Neural cell (in vitro differentiated cells): ENCODE results near the gene DZIP1. TPM values are rescaled to one million over a fixed set of nuclear protein-coding genes. Genes with fewer than 3 reads are reported as not detected.

Experiments used
- H2AFZ ChIP-seq: fragments of 200-600, 300-800 bp; sonication (generic), shearing (Covaris generic); 2 replicates; pipeline ENCODE4 v1.6.0; 2014; ENCODE audit warnings: low read depth, mild to moderate bottlenecking, antibody characterized with exemption, low read length, moderate library complexity
- H3F3A ChIP-seq: fragments of 200-600 bp; shearing (Covaris generic); 2 replicates; pipeline ENCODE4 v1.6.1; 2016; ENCODE audit warnings: mild to moderate bottlenecking, moderate library complexity, mixed read lengths, antibody characterized with exemption, low read length; ENCODE audit not compliant: insufficient read depth, poor library complexity, severe bottlenecking
- H3K27ac ChIP-seq: fragments of 200-600, 300-800 bp; sonication (generic), shearing (Covaris generic); 2 replicates; pipeline ENCODE4 v1.5.1; 2014; ENCODE audit warnings: mild to moderate bottlenecking, low read length, moderate library complexity
- H3K27me3 ChIP-seq: fragments of 300-800, 200-600 bp; sonication (generic), shearing (Covaris generic); 2 replicates; pipeline ENCODE4 v1.6.0; 2014; ENCODE audit warnings: mild to moderate bottlenecking, low read depth, low read length, moderate library complexity; ENCODE audit not compliant: insufficient read depth
- H3K36me3 ChIP-seq: fragments of 300-800, 200-600 bp; sonication (generic), shearing (Covaris generic); 2 replicates; pipeline ENCODE4 v1.5.1; 2014; ENCODE audit warnings: mild to moderate bottlenecking, antibody characterized with exemption, low read length, moderate library complexity; ENCODE audit not compliant: insufficient read depth
- H3K4me2 ChIP-seq: fragments of 300-800, 200-600 bp; sonication (generic), shearing (Covaris generic); 2 replicates; pipeline ENCODE4 v1.6.0; 2014; ENCODE audit warnings: mild to moderate bottlenecking, low read length
- H3K4me3 ChIP-seq: fragments of 300-800, 200-600 bp; sonication (generic), shearing (Covaris generic); 2 replicates; pipeline ENCODE4 v1.5.1; 2014; ENCODE audit warnings: mild to moderate bottlenecking, low read length, moderate library complexity
- H3K79me2 ChIP-seq: fragments of 200-600 bp; shearing (Covaris generic); replicated peaks from 2 replicates; pipeline ENCODE4 v1.6.0; 2014; ENCODE audit warnings: mild to moderate bottlenecking, low read length, moderate library complexity; ENCODE audit not compliant: insufficient read depth
- H3K9ac ChIP-seq: fragments of 300-800, 200-600 bp; sonication (generic), shearing (Covaris generic); 2 replicates; pipeline ENCODE4 v1.6.1; 2016; ENCODE audit warnings: mild to moderate bottlenecking, low read length, mixed read lengths
- H3K9me2 ChIP-seq: fragments of 200-600 bp; shearing (Covaris generic); 2 replicates; pipeline ENCODE4 v1.6.1; 2016; ENCODE audit warnings: mild to moderate bottlenecking, low read length, mixed read lengths; ENCODE audit not compliant: insufficient read depth
- H3K9me3 ChIP-seq: fragments of 200-600, 300-800 bp; sonication (generic), shearing (Covaris generic); 2 replicates; pipeline ENCODE4 v1.6.1; 2016; ENCODE audit warnings: mild to moderate bottlenecking, mixed run types, low read length, moderate library complexity, mixed read lengths
- H4K20me1 ChIP-seq: fragments of 200-600 bp; shearing (Covaris generic); 2 replicates; pipeline ENCODE4 v1.6.1; 2016; ENCODE audit warnings: mild to moderate bottlenecking, mixed run types; ENCODE audit not compliant: insufficient read depth
- CTCF ChIP-seq: fragments of 450-650 bp; IDR thresholded peaks from 2 replicates; pipeline ENCODE4 v1.5.1; 2014; ENCODE audit warnings: antibody characterized with exemption, mild to moderate bottlenecking, moderate library complexity; ENCODE audit not compliant: poor library complexity, severe bottlenecking
- EP300 ChIP-seq: fragments of 450-650 bp; conservative IDR thresholded peaks from 2 replicates; pipeline ENCODE4 v1.6.1; 2014; ENCODE audit warnings: antibody characterized with exemption, mild to moderate bottlenecking, moderate library complexity; ENCODE audit not compliant: poor library complexity, severe bottlenecking
- EZH2 ChIP-seq: fragments of 200-600, 300-800 bp; shearing (Covaris generic), sonication (generic); IDR thresholded peaks from 2 replicates; pipeline ENCODE4 v1.6.1; 2014; ENCODE audit warnings: antibody characterized with exemption, low read length, borderline replicate concordance, mild to moderate bottlenecking; ENCODE audit not compliant: insufficient read depth, poor library complexity, severe bottlenecking
- MXI1 ChIP-seq: fragments of 450-650 bp; conservative IDR thresholded peaks from 2 replicates; pipeline ENCODE4 v1.6.1; 2014; ENCODE audit warnings: antibody characterized with exemption, mild to moderate bottlenecking; ENCODE audit not compliant: poor library complexity, severe bottlenecking
- POLR2AphosphoS5 ChIP-seq: IDR thresholded peaks from 2 replicates; pipeline ENCODE4 v1.6.1; 2012
- RAD21 ChIP-seq: fragments of 450-650 bp; conservative IDR thresholded peaks from 2 replicates; pipeline ENCODE4 v1.6.1; 2014; ENCODE audit warnings: antibody characterized with exemption, mild to moderate bottlenecking, moderate library complexity
- REST ChIP-seq: IDR thresholded peaks from 2 replicates; pipeline ENCODE4 v1.6.1; 2012; ENCODE audit warnings: borderline replicate concordance
- SMC3 ChIP-seq: fragments of 450-650 bp; conservative IDR thresholded peaks from 2 replicates; pipeline ENCODE4 v1.6.1; 2014; ENCODE audit warnings: antibody characterized with exemption, mild to moderate bottlenecking, moderate library complexity; ENCODE audit not compliant: poor library complexity
- TAF1 ChIP-seq: IDR thresholded peaks from 2 replicates; pipeline ENCODE4 v1.6.1; 2012; ENCODE audit warnings: low read depth
- polyA plus RNA-seq: library from polyadenylated mRNA; depleted of rRNA; stranded (reverse); fragments of >200 nt; gene quantifications from 2 replicates; pipeline ENCODE4 v1.2.3, GENCODE V29; 2014

DZIP1 gene
- polyA plus RNA-seq, 1 donor from 2014 or later: 35.3 TPM

- H3K9me2 ChIP-seq: no peaks in the 10 kb centered on the region
- no peaks in the 10 kb centered on the region for H3F3A ChIP-seq
- H2AFZ ChIP-seq: no peak overlapping the region
- TF ChIP-seq CTCF (no peak), MXI1 (no peak), REST (no peak), SMC3 (no peak), EZH2 (no peak), TAF1 (no peak), POLR2AphosphoS5 (no peak), EP300 (no peak), RAD21 (no peak)
- H4K20me1 ChIP-seq: no peaks in the 10 kb centered on the region
- H3K36me3 ChIP-seq: no peaks in the 10 kb centered on the region
- no peak overlapping the region for H3K4me2 ChIP-seq
- H3K27ac ChIP-seq: no peak overlapping the region
- no peak overlapping the region for H3K9ac ChIP-seq
- no peaks in the 10 kb centered on the region for H3K9me3 ChIP-seq
- H3K79me2 ChIP-seq: no peaks in the 10 kb centered on the region
- no peaks in the 10 kb centered on the region for H3K27me3 ChIP-seq
- no peak overlapping the region for H3K4me3 ChIP-seq
Measured at GRCh38 chr13:95678967-95679366, 34.5 kb upstream of the DZIP1 start.

GRCh38 chr13:95677564-95678266 is 33.2 kb upstream of the DZIP1 start:
- Histone ChIP-seq H3K27me3 (no peaks in the 10 kb centered on the region), H2AFZ (no peak overlapping the region), H3K4me2 (peak overlapping the region; percentile 10), H4K20me1 (no peaks in the 10 kb centered on the region), H3K9me3 (no peaks in the 10 kb centered on the region), H3F3A (no peaks in the 10 kb centered on the region), H3K27ac (no peak overlapping the region), H3K36me3 (no peaks in the 10 kb centered on the region), H3K79me2 (no peaks in the 10 kb centered on the region), H3K4me3 (peak overlapping the region; percentile 86), H3K9ac (peak overlapping the region; percentile 70), H3K9me2 (no peaks in the 10 kb centered on the region)
- TF ChIP-seq TAF1 (no peak), REST (no peak), MXI1 (no peak), RAD21 (no peak), EZH2 (no peak), CTCF (no peak), POLR2AphosphoS5 (no peak), EP300 (no peak)
